GM12878 (cell line): ENCODE measurements around the gene BRD2. TPM values are rescaled to one million over a fixed set of nuclear protein-coding genes. Genes with fewer than 3 reads are reported as not detected.

ENCODE experiments used
- ASH2L ChIP-seq: fragments of 300-600, 200-600 bp; sonication (generic); IDR thresholded peaks from 2 replicates; pipeline ENCODE4 v1.6.1; 2017; ENCODE audit warnings: low read depth, mild to moderate bottlenecking, borderline replicate concordance
- BCL11A ChIP-seq: IDR thresholded peaks from 2 replicates; pipeline ENCODE4 v1.6.1; 2011; ENCODE audit warnings: low read depth, low read length
- EED ChIP-seq: sonication (generic); IDR thresholded peaks from 2 replicates; pipeline ENCODE4 v1.6.1; 2016; ENCODE audit warnings: antibody characterized with exemption, low read depth
- EP300 ChIP-seq, 2 experiments: fragments of 150-350 bp in 1 of 2; IDR thresholded peaks; 2 replicates each; pipeline ENCODE4 v1.6.1; 2011 to 2012; ENCODE audit warnings: low read depth in 2 of 2, low read length in 2 of 2, borderline replicate concordance in 1 of 2, improper control_type of control experiment in 1 of 2, inconsistent platforms in 1 of 2; ENCODE audit not compliant: control insufficient read depth in 1 of 2
- FOXK2 ChIP-seq: fragments of 450-650 bp; IDR thresholded peaks from 2 replicates; pipeline ENCODE4 v1.6.1; 2017; ENCODE audit warnings: mild to moderate bottlenecking, moderate library complexity
- GABPA ChIP-seq: IDR thresholded peaks from 2 replicates; pipeline ENCODE4 v1.6.1; 2014; ENCODE audit warnings: antibody characterized with exemption, low read depth, mild to moderate bottlenecking, inconsistent platforms
- KLF5 ChIP-seq: fragments of 450-650 bp; IDR thresholded peaks from 2 replicates; pipeline ENCODE4 v1.6.1; 2014; ENCODE audit warnings: mild to moderate bottlenecking; ENCODE audit not compliant: partially characterized antibody
- MXI1 ChIP-seq: fragments of 150-350 bp; IDR thresholded peaks from 2 replicates; pipeline ENCODE4 v1.6.1; 2011; ENCODE audit warnings: low read depth, mild to moderate bottlenecking, inconsistent platforms, low read length, improper control_type of control experiment
- MYB ChIP-seq: fragments of 150-350 bp; IDR thresholded peaks from 2 replicates; pipeline ENCODE4 v1.6.1; 2014; ENCODE audit warnings: mild to moderate bottlenecking, low read depth, low read length, borderline replicate concordance
- NFIC ChIP-seq: IDR thresholded peaks from 2 replicates; pipeline ENCODE4 v1.6.1; 2012; ENCODE audit warnings: low read depth, mild to moderate bottlenecking, inconsistent platforms, low read length, moderate library complexity
- NR2C1 ChIP-seq: fragments of 450-650 bp; IDR thresholded peaks from 2 replicates; pipeline ENCODE4 v1.6.1; 2017; ENCODE audit warnings: antibody characterized with exemption, mild to moderate bottlenecking, moderate library complexity
- NR2F1 ChIP-seq: fragments of 450-650 bp; conservative IDR thresholded peaks from 2 replicates; pipeline ENCODE4 v1.6.1; 2017; ENCODE audit warnings: mild to moderate bottlenecking
- PAX5 ChIP-seq: IDR thresholded peaks from 2 replicates; pipeline ENCODE4 v1.6.1; 2011; ENCODE audit warnings: low read depth, low read length, borderline replicate concordance
- RAD51 ChIP-seq: fragments of 450-650 bp; IDR thresholded peaks from 2 replicates; pipeline ENCODE4 v1.6.1; 2016; ENCODE audit warnings: moderate library complexity, mild to moderate bottlenecking, inconsistent platforms
- RB1 ChIP-seq: fragments of 450-650 bp; formaldehyde crosslinking; IDR thresholded peaks from 2 replicates; pipeline ENCODE4 v1.6.1; 2017; ENCODE audit warnings: mild to moderate bottlenecking, borderline replicate concordance
- SMAD5 ChIP-seq: IDR thresholded peaks from 2 replicates; pipeline ENCODE4 v1.6.1; 2016; ENCODE audit warnings: antibody characterized with exemption, low read depth
- SREBF1 ChIP-seq: IDR thresholded peaks from 2 replicates; pipeline ENCODE4 v1.6.1; 2012; ENCODE audit warnings: mild to moderate bottlenecking, low read length
- SUPT20H ChIP-seq: IDR thresholded peaks from 2 replicates; pipeline ENCODE4 v1.6.1; 2011; ENCODE audit warnings: low read depth, mild to moderate bottlenecking, low read length, moderate library complexity, borderline replicate concordance; ENCODE audit not compliant: control insufficient read depth
- TCF3 ChIP-seq: IDR thresholded peaks from 2 replicates; pipeline ENCODE4 v1.6.1; 2012; ENCODE audit warnings: low read depth, mild to moderate bottlenecking, low read length, borderline replicate concordance; ENCODE audit not compliant: insufficient read depth
- YY1 ChIP-seq: IDR thresholded peaks from 2 replicates; pipeline ENCODE4 v1.6.1; 2011; ENCODE audit warnings: low read depth, mild to moderate bottlenecking, low read length
- ZNF217 ChIP-seq: fragments of 450-650 bp; IDR thresholded peaks from 2 replicates; pipeline ENCODE4 v1.6.1; 2017; ENCODE audit warnings: antibody characterized with exemption, mild to moderate bottlenecking
- ZSCAN29 ChIP-seq: fragments of 450-650 bp; IDR thresholded peaks from 2 replicates; pipeline ENCODE4 v1.6.1; 2017; ENCODE audit warnings: mild to moderate bottlenecking, moderate library complexity
- polyA plus RNA-seq, 11 experiments: library from polyadenylated mRNA; depleted of rRNA in 4 of 11; unstranded in 6 of 11; stranded (reverse) in 5 of 11; fragments of >200 nt; fragmentation: Nextera tagmentation in 4 of 11; fragmentation: Illumina TruSeq in 1 of 11; extraction: Ambion mirVana in 4 of 11; extraction: Trizol in 1 of 11; gene quantifications; 1 replicate in 1 of 11; 2 replicates in 10 of 11; pipeline versions ENCODE4 v1.2.1 to v1.2.3, GENCODE V29; 2011 to 2016; ENCODE audit warnings: inconsistent platforms in 2 of 11, missing spikeins in 2 of 11, low read depth in 1 of 11
- total RNA-seq, 4 experiments: library from RNA; depleted of rRNA in 3 of 4; stranded (reverse); fragments of >200 nt in 3 of 4; fragmentation: Illumina TruSeq in 1 of 4; extraction: Trizol in 1 of 4; gene quantifications; 2 replicates each; pipeline versions ENCODE4 v1.2.1 to v1.2.3, GENCODE V29; 2013 to 2021
- TF ChIP-seq, protein P1 (sequence below): IDR thresholded peaks from 2 replicates; pipeline ENCODE4 v1.6.1; 2011; ENCODE audit warnings: borderline replicate concordance, low read depth, mild to moderate bottlenecking, moderate library complexity, mixed read lengths, low read length; ENCODE audit not compliant: insufficient read depth; ENCODE audit errors: extremely low read length
- TF ChIP-seq, protein P2 (sequence below): fragments of 450-650 bp; formaldehyde crosslinking; IDR thresholded peaks from 2 replicates; pipeline ENCODE4 v1.4.0; 2022; ENCODE audit warnings: mild to moderate bottlenecking, moderate library complexity
- TF ChIP-seq, protein P3 (sequence below): IDR thresholded peaks from 2 replicates; pipeline ENCODE4 v1.6.1; 2012; ENCODE audit warnings: low read length, inconsistent platforms
- TF ChIP-seq, protein P4 (sequence below): IDR thresholded peaks from 2 replicates; pipeline ENCODE4 v1.6.1; 2011; ENCODE audit warnings: low read depth, mild to moderate bottlenecking, low read length, moderate library complexity, borderline replicate concordance; ENCODE audit errors: extremely low read depth

Gene BRD2
- total and polyA plus RNA-seq, 10 of the 15 experiments (the other 5 are each of a cell fraction or from before 2014, with no cell fraction given) = 32.2 to 239 (median 139) TPM

DNA sequence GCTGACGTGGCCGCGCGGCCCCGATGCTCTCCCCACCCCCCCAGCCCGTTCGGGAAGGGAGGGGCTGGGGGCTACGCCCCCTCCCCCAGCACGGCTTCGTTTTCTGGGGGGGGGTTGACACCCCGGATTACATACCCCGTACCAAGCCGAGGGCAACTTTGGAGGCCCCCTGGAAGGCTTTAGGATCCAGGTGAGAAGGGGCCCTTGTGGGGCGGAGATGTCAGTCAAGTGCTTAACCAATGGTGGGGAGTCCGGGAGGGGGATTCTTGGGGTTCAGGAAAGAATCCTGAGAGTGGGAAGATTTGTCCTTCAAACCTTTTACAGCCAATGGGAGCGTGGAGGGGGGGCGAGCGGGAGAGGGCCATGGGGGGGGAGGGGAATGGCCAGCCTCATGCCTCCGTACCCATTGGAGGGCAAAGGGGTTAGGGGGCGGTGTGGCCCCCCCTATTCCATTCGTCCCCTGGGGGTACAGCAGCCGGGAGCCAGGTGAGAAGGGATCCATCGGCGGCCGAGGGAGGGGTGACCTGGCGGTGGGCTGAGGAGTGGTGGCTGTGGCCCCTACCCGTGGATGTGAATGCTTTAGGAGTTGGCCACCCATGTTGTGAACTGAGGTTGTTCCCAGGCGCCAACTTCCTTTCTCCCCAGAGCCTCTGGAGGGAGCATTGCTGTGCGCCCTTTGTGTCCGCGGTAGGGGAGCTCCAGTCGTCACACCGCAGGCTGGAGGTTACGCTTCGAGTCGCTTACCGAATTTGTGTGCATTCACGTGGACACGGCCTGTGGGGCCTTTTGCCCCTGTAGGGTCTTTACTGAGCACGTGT lies 682 bp downstream of the BRD2 start (continued):
- TF ChIP-seq TCF3 (peak; percentile 7; the same call in 1 of the 2 replicates), NR2F1 (peak; percentile 75), MXI1 (peak; percentile 67; the same call in 1 of the 2 replicates), SUPT20H (no peak), FOXK2 (no peak), RAD51 (peak; percentile 60), GABPA (no peak), ZNF217 (no peak), EED (peak; percentile 37; the same call in 1 of the 2 replicates), SREBF1 (no peak), NR2C1 (no peak), EP300 (IDR thresholded peaks at IDR 0.05; ENCODE audit: borderline replicate concordance in 1 of 2, control insufficient read depth in 1 of 2, low read depth in 2 of 2, low read length in 2 of 2) (no peak; a peak in 1 of 4 replicates), NFIC (no peak), BCL11A (no peak), ZSCAN29 (no peak), PAX5 (peak; percentile 37; the same call in 1 of the 2 replicates), MYB (no peak), KLF5 (no peak), YY1 (peak; percentile 34; the same call in 1 of the 2 replicates), ASH2L (no peak), SMAD5 (peak; percentile 62), RB1 (no peak)
- TF ChIP-seq, protein P1, sequence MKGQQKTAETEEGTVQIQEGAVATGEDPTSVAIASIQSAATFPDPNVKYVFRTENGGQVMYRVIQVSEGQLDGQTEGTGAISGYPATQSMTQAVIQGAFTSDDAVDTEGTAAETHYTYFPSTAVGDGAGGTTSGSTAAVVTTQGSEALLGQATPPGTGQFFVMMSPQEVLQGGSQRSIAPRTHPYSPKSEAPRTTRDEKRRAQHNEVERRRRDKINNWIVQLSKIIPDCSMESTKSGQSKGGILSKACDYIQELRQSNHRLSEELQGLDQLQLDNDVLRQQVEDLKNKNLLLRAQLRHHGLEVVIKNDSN = no peak
- TF ChIP-seq, protein P2, sequence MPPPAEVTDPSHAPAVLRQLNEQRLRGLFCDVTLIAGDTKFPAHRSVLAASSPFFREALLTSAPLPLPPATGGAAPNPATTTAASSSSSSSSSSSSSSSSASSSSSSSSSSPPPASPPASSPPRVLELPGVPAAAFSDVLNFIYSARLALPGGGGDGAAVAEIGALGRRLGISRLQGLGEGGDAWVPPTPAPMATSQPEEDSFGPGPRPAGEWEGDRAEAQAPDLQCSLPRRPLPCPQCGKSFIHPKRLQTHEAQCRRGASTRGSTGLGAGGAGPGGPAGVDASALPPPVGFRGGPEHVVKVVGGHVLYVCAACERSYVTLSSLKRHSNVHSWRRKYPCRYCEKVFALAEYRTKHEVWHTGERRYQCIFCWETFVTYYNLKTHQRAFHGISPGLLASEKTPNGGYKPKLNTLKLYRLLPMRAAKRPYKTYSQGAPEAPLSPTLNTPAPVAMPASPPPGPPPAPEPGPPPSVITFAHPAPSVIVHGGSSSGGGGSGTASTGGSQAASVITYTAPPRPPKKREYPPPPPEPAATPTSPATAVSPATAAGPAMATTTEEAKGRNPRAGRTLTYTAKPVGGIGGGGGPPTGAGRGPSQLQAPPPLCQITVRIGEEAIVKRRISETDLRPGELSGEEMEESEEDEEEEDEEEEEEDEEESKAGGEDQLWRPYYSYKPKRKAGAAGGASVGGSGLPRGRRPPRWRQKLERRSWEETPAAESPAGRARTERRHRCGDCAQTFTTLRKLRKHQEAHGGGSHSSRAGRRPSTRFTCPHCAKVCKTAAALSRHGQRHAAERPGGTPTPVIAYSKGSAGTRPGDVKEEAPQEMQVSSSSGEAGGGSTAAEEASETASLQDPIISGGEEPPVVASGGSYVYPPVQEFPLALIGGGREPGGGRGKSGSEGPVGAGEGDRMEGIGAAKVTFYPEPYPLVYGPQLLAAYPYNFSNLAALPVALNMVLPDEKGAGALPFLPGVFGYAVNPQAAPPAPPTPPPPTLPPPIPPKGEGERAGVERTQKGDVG (CRISPR knock-in tag) = no peak
- TF ChIP-seq, protein P3, sequence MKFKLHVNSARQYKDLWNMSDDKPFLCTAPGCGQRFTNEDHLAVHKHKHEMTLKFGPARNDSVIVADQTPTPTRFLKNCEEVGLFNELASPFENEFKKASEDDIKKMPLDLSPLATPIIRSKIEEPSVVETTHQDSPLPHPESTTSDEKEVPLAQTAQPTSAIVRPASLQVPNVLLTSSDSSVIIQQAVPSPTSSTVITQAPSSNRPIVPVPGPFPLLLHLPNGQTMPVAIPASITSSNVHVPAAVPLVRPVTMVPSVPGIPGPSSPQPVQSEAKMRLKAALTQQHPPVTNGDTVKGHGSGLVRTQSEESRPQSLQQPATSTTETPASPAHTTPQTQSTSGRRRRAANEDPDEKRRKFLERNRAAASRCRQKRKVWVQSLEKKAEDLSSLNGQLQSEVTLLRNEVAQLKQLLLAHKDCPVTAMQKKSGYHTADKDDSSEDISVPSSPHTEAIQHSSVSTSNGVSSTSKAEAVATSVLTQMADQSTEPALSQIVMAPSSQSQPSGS = no peak
- TF ChIP-seq, protein P4, sequence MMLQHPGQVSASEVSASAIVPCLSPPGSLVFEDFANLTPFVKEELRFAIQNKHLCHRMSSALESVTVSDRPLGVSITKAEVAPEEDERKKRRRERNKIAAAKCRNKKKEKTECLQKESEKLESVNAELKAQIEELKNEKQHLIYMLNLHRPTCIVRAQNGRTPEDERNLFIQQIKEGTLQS = no peak
